ENCODE results near the gene DBF4B.

DBF4B gene

GRCh38 chr17:44759086-44759915, 50.8 kb downstream of the DBF4B start:
- no peak for DNase-seq (ENCODE audit: extremely low spot score)
- POLR2A ChIA-PET, result interaction anchor here (0.5 kb wide), 1 partner anchor 395 kb away, joined by 3 read pairs; no protein-coding TSS in a partner anchor
- CTCF ChIA-PET, result interaction anchor here (1.0 to 2.6 kb wide), 3 partner anchors 20 to 119 kb away, joined by 3 to 10 read pairs (median 3); no protein-coding TSS in a partner anchor
- TF ChIP-seq, protein P1, sequence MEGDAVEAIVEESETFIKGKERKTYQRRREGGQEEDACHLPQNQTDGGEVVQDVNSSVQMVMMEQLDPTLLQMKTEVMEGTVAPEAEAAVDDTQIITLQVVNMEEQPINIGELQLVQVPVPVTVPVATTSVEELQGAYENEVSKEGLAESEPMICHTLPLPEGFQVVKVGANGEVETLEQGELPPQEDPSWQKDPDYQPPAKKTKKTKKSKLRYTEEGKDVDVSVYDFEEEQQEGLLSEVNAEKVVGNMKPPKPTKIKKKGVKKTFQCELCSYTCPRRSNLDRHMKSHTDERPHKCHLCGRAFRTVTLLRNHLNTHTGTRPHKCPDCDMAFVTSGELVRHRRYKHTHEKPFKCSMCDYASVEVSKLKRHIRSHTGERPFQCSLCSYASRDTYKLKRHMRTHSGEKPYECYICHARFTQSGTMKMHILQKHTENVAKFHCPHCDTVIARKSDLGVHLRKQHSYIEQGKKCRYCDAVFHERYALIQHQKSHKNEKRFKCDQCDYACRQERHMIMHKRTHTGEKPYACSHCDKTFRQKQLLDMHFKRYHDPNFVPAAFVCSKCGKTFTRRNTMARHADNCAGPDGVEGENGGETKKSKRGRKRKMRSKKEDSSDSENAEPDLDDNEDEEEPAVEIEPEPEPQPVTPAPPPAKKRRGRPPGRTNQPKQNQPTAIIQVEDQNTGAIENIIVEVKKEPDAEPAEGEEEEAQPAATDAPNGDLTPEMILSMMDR (IDR thresholded peaks at IDR 0.05; ENCODE audit: control extremely low read depth, extremely low read depth, low read depth, missing control alignments), result no peak

DNA sequence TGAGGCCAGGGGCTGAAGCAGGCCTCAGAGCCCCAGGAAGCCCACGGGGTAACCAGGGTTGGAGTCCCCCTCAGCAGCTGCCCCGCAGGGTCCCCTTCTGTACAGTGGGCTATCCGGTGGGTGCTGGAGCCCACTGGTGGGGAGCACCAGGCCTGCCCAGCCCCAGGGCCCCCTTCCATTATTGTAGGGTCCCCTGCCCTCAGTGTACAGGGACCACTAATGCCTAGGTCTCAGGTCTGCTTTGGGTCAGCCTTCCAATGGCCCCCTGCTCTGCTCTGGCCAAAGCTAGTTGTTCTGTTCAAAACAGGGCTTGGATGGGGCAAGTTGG, 51.4 kb downstream of the DBF4B start:
- no peak for DNase-seq (ENCODE audit: extremely low spot score)
- TF ChIP-seq, protein P1 (IDR thresholded peaks at IDR 0.05; ENCODE audit: control extremely low read depth, extremely low read depth, low read depth, missing control alignments), result no peak
- ChIA-PET CTCF (interaction anchor here (0.8 to 2.6 kb wide), 4 partner anchors 16 to 118 kb away, joined by 3 to 10 read pairs (median 3); no protein-coding TSS in a partner anchor), POLR2A (interaction anchor here (0.5 kb wide), 1 partner anchor 394 kb away, joined by 3 read pairs; no protein-coding TSS in a partner anchor)

GRCh38 chr17:44760474-44761308, 52.2 kb downstream of the DBF4B start:
- CTCF ChIA-PET, result interaction anchor here (0.8 to 4.5 kb wide), 6 partner anchors 9 to 117 kb away, joined by 3 to 31 read pairs (median 3); no protein-coding TSS in a partner anchor
- POLR2A ChIA-PET, result no interaction called here
- TF ChIP-seq, protein P1 (IDR thresholded peaks at IDR 0.05; ENCODE audit: control extremely low read depth, extremely low read depth, low read depth, missing control alignments), result no peak
- no peak for DNase-seq (ENCODE audit: extremely low spot score)

- TF ChIP-seq, protein P1 (IDR thresholded peaks at IDR 0.05; ENCODE audit: control extremely low read depth, extremely low read depth, low read depth, missing control alignments), result no peak
- ChIA-PET CTCF (interaction anchor here (0.9 to 4.5 kb wide), 4 partner anchors 8 to 337 kb away, joined by 3 to 31 read pairs (median 8); no protein-coding TSS in a partner anchor), POLR2A (no interaction called here)
- no peak for DNase-seq (ENCODE audit: extremely low spot score)
Observed at GRCh38 chr17:44761932-44762810, 53.7 kb downstream of the DBF4B start.

GRCh38 chr17:44763170-44763569, 54.7 kb downstream of the DBF4B start:
- ChIA-PET POLR2A (interaction anchor here (0.6 kb wide), 1 partner anchor 728 kb away, joined by 3 read pairs; no protein-coding TSS in a partner anchor), CTCF (interaction anchor here (0.9 to 4.5 kb wide), 3 partner anchors 9 to 16 kb away, joined by 3 to 31 read pairs (median 14); no protein-coding TSS in a partner anchor)
- no peak for DNase-seq (ENCODE audit: extremely low spot score)
- TF ChIP-seq, protein P1 (IDR thresholded peaks at IDR 0.05; ENCODE audit: control extremely low read depth, extremely low read depth, low read depth, missing control alignments), result no peak
